ENCODE data around the gene CERS1.
A peak's percentile ranks its signal among the peaks of the same experiment; 100 is the strongest.

CERS1 gene

DNA sequence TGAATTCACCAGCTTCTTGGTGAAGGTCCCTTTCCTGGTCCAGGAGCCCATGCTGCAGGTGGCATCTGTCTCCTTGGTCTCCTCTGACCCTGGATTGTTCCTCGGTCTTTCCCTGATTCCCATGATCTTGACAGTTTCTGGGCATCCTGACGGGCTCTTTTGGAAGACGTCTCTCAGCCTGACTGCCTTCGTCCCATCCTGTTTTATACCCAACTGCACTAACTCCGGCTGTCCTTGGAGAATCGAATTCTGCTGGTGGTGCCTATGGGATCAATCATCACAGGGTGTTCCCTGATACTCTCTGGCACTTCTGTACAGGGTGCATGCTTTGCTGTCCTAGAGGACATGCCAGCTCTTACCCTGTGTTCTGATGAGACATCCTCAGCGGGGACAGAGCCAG lies 19.1 kb downstream of the CERS1 start:
- no peak for DNase-seq (ENCODE audit: low read depth in 4 of 4, low spot score in 1 of 4)

DNA sequence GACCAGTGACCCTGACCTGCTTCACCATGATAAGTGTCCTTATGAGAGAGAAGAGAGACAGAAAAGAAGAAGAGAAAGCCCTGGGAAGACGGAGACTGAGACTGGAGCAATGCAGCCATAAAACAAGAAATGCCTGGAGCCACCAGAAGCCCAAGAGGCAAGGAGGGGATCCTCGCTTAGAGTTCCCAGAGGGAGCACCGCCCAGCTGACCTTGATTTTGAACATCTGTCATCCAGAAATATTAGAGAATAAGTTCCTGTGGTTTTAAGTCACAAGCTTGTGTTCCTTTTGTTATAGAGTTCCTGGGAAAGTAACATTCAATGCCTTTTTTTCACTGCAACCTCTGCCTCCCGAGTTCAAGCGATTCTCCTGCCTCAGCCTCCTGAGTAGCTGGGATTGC lies 20.2 kb downstream of the CERS1 start:
- DNase-seq (ENCODE audit: low read depth in 4 of 4, low spot score in 1 of 4): no peak

GRCh38 chr19:18871543-18871942 lies 24.4 kb downstream of the CERS1 start:
- DNase-seq (ENCODE audit: low read depth in 4 of 4, low spot score in 1 of 4): no peak

GRCh38 chr19:18870531-18871172 lies 25.3 kb downstream of the CERS1 start:
- no peak for DNase-seq (ENCODE audit: low read depth in 4 of 4, low spot score in 1 of 4)

DNA sequence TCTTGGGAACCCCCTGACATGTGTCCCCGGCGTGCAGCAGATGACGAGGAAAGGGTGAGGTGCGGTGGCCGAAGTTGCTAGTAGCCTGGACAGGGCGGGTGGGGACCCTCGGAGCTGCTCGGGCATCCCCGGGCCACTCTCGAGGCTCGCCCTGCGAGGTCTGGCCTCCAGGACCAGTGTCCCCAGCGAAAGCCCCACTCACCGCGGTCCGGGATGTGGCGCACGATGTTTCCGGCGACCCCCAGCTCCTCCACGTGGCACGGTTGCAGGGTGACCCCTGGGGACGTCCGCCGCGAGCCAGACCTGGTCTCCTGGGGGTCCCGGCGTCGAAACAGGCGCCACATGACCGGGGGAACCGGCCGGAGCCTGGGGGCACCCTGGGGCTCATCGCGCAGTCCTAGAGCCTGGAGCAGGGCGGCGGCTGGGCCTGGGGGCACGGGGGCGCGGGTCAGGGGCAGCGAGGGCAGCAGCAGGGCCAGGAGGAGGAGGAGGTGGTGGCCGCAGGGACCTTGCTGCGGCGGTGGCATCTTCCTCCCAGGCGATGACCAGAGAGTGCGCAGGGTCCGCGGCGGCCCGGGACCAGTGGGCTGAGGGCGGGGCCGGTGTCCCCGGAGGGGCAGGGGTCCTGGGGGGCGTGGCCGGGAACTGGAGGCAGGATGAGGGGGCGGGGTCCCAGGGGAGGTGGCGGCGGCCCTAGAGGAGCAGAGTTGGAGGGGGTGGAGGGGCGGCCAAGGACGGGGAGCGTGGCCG lies 26.0 kb downstream of the CERS1 start:
- no peak for DNase-seq (ENCODE audit: low read depth in 4 of 4, low spot score in 1 of 4)

- no peak for DNase-seq (ENCODE audit: low read depth in 4 of 4, low spot score in 1 of 4)
Measured at GRCh38 chr19:18869023-18869618, 26.8 kb downstream of the CERS1 start.

DNA sequence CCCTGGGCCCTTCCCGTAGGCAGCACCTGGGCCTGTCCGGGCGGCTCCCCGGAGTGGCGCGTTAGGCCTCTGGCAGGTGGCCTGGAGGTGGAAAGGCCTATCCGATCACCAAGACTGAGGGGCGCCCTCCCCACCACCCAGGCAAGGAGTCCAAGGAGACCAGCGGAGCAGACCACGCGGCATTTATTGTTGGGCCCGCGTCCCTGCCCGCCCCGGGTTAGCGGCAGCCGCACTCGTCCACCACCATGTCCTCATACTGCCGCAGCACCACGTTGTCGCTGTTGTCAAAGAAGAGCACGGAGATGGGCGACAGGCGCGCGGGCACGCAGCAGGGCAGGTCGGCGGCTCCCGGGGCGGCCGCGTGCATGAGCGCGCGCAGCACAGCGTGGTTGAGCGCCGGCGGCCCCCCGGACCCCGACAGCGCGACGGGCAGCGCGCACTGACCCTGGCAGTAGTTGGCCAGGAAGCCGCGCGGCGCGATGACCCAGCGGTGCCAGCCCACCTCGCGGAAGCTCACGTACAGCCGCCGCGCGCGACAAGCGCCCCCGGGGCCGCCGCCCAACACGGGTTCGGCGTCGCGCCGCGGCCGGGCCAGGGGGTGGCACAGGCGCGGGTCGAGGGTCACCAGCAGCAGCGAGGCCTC lies 27.5 kb downstream of the CERS1 start:
- DNase-seq (ENCODE audit: low read depth in 4 of 4, low spot score in 1 of 4): no peak

DNA sequence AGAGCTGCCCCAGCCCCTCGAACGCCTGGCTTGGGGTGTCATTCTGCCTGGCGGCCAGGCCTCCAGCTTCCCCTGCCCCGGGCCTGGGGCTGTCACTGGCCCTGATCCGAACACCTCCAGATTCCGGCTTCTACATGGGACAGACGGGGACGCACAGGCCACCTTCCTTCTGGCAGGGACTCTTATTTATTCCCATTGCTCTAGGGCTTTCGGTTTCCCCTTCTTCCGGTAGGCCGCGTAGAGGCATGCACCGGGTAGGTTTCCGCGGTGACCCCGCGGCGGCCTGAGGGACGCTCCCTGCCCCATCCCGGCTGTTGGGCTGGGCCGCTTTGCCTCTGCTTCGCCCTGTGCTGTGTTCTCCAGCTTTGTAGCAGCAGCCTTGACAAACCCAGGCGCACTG lies 28.2 kb downstream of the CERS1 start:
- DNase-seq (ENCODE audit: low read depth in 4 of 4, low spot score in 1 of 4): no peak

GRCh38 chr19:18867199-18867598 lies 28.8 kb downstream of the CERS1 start:
- DNase-seq (ENCODE audit: low read depth in 4 of 4, low spot score in 1 of 4): no peak

DNA sequence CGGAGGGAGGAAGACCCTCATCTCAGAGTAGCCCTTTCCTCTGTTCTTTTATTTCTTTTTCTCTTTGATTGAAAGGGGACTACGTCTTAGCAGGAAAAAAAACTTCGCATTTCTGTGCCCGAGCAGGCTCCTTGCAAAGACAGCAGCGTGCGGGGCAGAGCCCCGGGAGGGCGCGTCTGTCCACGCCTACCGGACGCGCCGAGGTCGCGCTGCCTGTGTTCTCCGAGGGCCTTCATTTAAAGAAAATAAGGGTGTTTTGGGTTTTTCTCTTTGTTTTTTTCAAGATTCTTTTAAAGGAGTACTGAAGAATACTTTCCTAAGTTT lies 29.2 kb downstream of the CERS1 start:
- DNase-seq (ENCODE audit: low read depth in 4 of 4, low spot score in 1 of 4): no peak

- DNase-seq (ENCODE audit: low read depth in 4 of 4, low spot score in 1 of 4): peak; percentile 37 to 51 (median 42)
Measured at GRCh38 chr19:18865973-18866799, 29.8 kb downstream of the CERS1 start.

DNA sequence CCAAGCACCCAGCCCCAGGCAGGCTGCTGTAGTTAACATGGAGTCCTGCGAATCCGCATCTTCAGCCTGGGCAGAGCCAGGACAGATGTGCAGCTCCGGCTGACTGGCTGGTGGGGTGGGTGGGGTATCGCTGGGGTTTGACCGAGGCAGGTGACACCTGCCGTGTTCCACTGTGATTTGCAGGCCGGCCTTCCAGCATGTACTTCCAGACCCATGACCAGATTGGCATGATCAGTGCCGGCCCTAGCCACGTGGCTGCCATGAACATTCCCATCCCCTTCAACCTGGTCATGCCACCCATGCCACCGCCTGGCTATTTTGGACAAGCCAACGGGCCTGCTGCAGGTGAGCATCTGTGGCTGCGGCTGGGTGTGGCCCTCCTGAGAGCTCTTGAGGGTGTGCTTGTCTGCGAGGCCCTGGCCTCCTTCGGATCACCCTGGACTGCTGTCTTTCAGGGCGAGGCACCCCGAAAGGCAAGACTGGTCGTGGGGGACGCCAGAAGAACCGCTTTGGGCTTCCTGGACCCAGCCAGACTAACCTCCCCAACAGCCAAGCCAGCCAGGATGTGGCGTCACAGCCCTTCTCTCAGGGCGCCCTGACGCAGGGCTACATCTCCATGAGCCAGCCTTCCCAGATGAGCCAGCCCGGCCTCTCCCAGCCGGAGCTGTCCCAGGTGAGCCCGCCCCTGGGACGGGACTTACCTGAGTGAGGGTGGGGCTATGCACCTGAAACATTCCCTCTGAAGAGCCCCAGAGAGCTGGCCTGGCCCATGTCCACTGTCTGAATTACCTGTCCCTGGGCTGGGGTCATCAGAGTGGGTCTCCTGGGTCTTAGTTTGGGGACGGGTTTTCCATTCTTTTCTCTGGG lies 30.6 kb downstream of the CERS1 start:
- DNase-seq (ENCODE audit: low read depth in 4 of 4, low spot score in 1 of 4): no peak

DNA sequence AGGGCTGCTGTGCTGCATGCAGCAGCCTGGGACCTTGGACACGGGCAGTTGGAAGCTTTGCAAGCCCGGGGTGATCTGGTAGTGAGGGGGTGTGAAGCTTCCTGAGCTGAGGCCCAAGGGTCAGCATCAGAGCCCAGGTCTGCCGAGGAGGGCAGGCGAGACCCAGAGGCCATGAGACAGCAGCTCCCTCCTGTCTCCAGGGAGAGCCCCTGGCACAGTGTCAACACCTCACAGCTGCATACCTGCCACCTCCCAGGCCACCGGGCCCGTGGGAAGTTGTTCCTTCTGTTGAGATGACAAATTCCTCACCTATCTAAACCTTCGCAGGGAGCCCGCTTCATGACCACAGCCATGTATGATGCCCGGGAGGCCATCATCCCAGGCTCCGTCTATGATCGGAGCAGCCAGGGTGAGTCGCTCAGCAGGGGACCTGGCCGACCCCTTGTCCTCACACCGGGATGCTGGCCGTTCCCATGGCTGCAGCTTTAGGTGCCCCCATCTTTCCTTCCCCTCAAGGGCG lies 32.1 kb downstream of the CERS1 start:
- no peak for DNase-seq (ENCODE audit: low read depth in 4 of 4, low spot score in 1 of 4)

- no peak for DNase-seq (ENCODE audit: low read depth in 4 of 4, low spot score in 1 of 4)
Measured at GRCh38 chr19:18862976-18863842, 32.7 kb downstream of the CERS1 start.

DNA sequence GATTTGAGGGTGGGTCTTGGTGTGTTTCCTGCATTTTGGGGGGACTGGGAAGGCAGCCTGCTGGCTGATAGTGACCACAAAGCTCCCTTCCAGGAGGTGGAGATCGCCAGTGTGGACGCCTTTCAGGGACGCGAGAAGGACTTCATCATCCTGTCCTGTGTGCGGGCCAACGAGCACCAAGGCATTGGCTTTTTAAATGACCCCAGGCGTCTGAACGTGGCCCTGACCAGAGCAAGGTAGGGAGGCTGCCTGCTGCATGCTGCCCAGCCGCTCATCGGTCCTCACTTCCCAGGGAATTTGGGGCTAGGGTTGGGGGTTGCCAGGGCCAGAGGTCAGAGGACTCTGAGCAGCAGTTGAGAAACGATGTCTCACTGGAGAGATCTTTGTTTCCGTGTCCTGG lies 34.0 kb downstream of the CERS1 start:
- DNase-seq (ENCODE audit: low read depth in 4 of 4, low spot score in 1 of 4): no peak

- DNase-seq (ENCODE audit: low read depth in 4 of 4, low spot score in 1 of 4): no peak
Measured at GRCh38 chr19:18861235-18861634, 34.7 kb downstream of the CERS1 start.

DNA sequence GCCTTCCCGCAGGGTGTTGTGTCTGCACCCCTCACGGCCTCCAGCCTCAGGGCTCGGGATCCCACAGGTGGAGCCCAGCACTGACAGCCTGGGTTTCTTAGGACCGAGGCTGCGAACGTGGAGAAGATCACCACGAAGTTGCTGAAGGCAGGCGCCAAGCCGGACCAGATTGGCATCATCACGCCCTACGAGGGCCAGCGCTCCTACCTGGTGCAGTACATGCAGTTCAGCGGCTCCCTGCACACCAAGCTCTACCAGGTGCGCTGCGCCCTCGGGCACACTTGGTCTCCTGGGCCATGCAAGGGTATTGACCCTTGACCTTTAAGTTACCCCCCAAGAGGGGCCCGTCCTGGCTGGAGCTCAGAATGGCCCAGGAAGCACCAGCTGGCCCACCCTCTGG lies 35.2 kb downstream of the CERS1 start:
- no peak for DNase-seq (ENCODE audit: low read depth in 4 of 4, low spot score in 1 of 4)

DNA sequence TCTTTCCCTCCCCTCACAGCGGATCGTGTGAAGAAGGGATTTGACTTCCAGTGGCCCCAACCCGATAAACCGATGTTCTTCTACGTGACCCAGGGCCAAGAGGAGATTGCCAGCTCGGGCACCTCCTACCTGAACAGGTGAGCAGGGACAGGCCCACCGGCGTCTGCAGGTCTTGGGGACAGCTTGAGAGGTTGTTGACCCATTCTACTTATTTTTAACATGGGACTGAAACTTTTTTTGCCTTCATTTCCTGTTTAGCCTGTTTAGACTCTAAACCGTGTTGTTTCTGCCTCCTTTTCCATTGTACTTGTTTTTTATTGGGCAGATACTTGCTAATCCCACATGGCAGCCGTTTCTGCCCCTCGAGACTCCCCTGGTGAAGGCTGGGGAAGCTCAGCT lies 35.7 kb downstream of the CERS1 start:
- no peak for DNase-seq (ENCODE audit: low read depth in 4 of 4, low spot score in 1 of 4)

DNA sequence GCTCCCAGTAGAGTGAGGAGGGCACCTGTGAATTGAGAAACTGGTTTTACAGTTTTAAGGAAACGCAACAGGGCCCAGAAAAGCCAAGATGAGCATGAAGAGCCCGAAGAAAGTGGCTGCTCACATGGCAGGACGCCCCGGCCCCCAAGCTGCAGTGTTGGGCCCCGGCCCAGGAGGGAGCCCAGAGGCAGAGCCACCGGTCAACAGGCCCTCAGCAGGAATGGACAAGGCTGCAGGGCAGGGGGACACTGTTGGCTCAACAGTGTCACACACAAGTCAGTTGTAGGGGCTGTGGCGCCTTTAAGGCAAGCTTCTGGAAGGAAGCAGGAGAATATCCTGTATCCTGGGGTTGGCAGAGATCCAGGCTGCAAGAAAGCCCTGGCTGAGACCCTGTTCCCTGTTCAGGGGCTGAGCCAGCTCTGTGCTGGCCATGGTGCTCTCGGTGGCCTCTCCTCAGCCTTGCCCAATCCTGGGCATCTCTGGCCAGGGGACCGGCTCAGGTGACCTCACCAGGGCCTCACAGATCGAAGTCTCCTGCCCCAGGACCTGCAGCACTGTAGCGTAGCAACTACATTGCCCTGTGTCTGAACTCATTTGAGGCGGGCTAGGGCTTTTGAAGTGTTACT lies 36.2 kb downstream of the CERS1 start:
- DNase-seq (ENCODE audit: low read depth in 4 of 4, low spot score in 1 of 4): no peak

Measured in stimulated activated CD4-positive, alpha-beta T cell treated with anti-CD3 and anti-CD28 coated beads, Interleukin-1b, Interleukin-23, amount 100 ng/mL, for 24 hours (primary cell).